GM12878 (cell line): ENCODE measurements around the gene NUP205. TPM values are rescaled to one million over a fixed set of nuclear protein-coding genes. Genes with fewer than 3 reads are reported as not detected.

Experiments
- ATAC-seq: fragments of 200-7000 bp; cut with Tn5 transposase; 3 replicates; pipeline ENCODE4 v1.9.1; 2020; ENCODE audit warnings: mild to moderate bottlenecking, moderate library complexity
- BruUV-seq: library from RNA; stranded (reverse); fragments of 400-500 nt; replicated peaks from 2 replicates; lab custom pipeline; 2021; lab: Mats Ljungman, UMichigan
- CTCF ChIA-PET: fragments of 300-600 bp; sonication (Branson Sonifier 250); formaldehyde crosslinking; extraction: SDS; loops from one replicate; lab custom pipeline; 2021; ENCODE audit warnings: inconsistent platforms; lab: Yijun Ruan, JAX
- POLR2A ChIA-PET: fragments of 350-600 bp; formaldehyde crosslinking; extraction: SDS; loops from one replicate; lab custom pipeline; 2021; ENCODE audit warnings: inconsistent platforms; lab: Charles Lee
- RAD21 ChIA-PET: fragments of 300-600 bp; sonication (Branson Sonifier 250); formaldehyde crosslinking; loops from one replicate; lab custom pipeline; 2023; ENCODE audit warnings: antibody characterized with exemption; ENCODE audit not compliant: unreplicated experiment; lab: Charles Lee
- SMC1A ChIA-PET: fragments of 300-600 bp; sonication (Branson Sonifier 250); formaldehyde crosslinking; loops from one replicate; lab custom pipeline; 2023; ENCODE audit not compliant: unreplicated experiment, uncharacterized antibody; lab: Charles Lee
- DNase-seq: peaks from one replicate; pipeline ENCODE4 v3.0.0-alpha.2; 2011; ENCODE audit warnings: low read depth, low spot score
- FAIRE-seq: peaks from 3 replicates; lab custom pipeline; 2011; peaks lifted over from hg19 to GRCh38; lab: Jason Lieb, UNC
- H2AFZ ChIP-seq: 2 replicates; pipeline ENCODE4 v1.6.0; 2011; ENCODE audit warnings: low read depth, low read length, control low read depth; ENCODE audit not compliant: control insufficient read depth
- H3K27ac ChIP-seq: 2 replicates; pipeline ENCODE4 v1.5.1; 2011; ENCODE audit warnings: control low read depth; ENCODE audit not compliant: control insufficient read depth, insufficient read depth
- H3K27me3 ChIP-seq, 2 experiments: replicated peaks in 1 of 2; 2 replicates each; pipeline versions ENCODE4 v1.6.0 to v1.6.1; 2011; ENCODE audit warnings: low read length in 1 of 2; ENCODE audit not compliant: control insufficient read depth in 2 of 2, insufficient read depth in 2 of 2
- H3K36me3 ChIP-seq, 2 experiments: 2 replicates each; pipeline ENCODE4 v1.5.1; 2011; ENCODE audit warnings: low read length in 1 of 2; ENCODE audit not compliant: control insufficient read depth in 2 of 2, insufficient read depth in 2 of 2
- H3K4me1 ChIP-seq: 2 replicates; pipeline ENCODE4 v1.6.1; 2011; ENCODE audit warnings: mild to moderate bottlenecking, low read length, moderate library complexity, mixed read lengths; ENCODE audit not compliant: control insufficient read depth, insufficient read depth
- H3K4me2 ChIP-seq: 2 replicates; pipeline ENCODE4 v1.6.0; 2011; ENCODE audit warnings: control low read depth; ENCODE audit not compliant: control insufficient read depth, insufficient read depth
- H3K4me3 ChIP-seq: fragments of 200-600 bp; sonication (generic); 2 replicates; pipeline ENCODE4 v1.5.1; 2016
- H3K79me2 ChIP-seq: 2 replicates; pipeline ENCODE4 v1.6.0; 2011; ENCODE audit warnings: low read length; ENCODE audit not compliant: control insufficient read depth, insufficient read depth
- H3K9ac ChIP-seq: 2 replicates; pipeline ENCODE4 v1.8.0; 2011; ENCODE audit warnings: low read length, control low read depth, mixed read lengths; ENCODE audit not compliant: control insufficient read depth, insufficient read depth
- H3K9me3 ChIP-seq: replicated peaks from 3 replicates; pipeline ENCODE4 v1.5.1; 2011; ENCODE audit warnings: mild to moderate bottlenecking, low read length; ENCODE audit not compliant: control insufficient read depth, insufficient read depth
- H4K20me1 ChIP-seq: 2 replicates; pipeline ENCODE4 v1.6.0; 2011; ENCODE audit not compliant: control insufficient read depth, insufficient read depth
- BCL11A ChIP-seq: IDR thresholded peaks from 2 replicates; pipeline ENCODE4 v1.6.1; 2011; ENCODE audit warnings: low read depth, low read length
- CHD4 ChIP-seq: fragments of 200-600 bp; sonication (generic); IDR thresholded peaks from 2 replicates; pipeline ENCODE4 v1.6.1; 2016; ENCODE audit warnings: mild to moderate bottlenecking
- ELK1 ChIP-seq: IDR thresholded peaks from 2 replicates; pipeline ENCODE4 v1.6.1; 2012; ENCODE audit warnings: low read depth, low read length, improper control_type of control experiment
- EP300 ChIP-seq, 2 experiments: fragments of 150-350 bp in 1 of 2; IDR thresholded peaks; 2 replicates each; pipeline ENCODE4 v1.6.1; 2011 to 2012; ENCODE audit warnings: low read depth in 2 of 2, low read length in 2 of 2, borderline replicate concordance in 1 of 2, improper control_type of control experiment in 1 of 2, inconsistent platforms in 1 of 2; ENCODE audit not compliant: control insufficient read depth in 1 of 2
- ETV6 ChIP-seq, 2 experiments: fragments of 450-650 bp in 1 of 2; IDR thresholded peaks in 1 of 2; conservative IDR thresholded peaks in 1 of 2; 2 replicates each; pipeline ENCODE4 v1.6.1; 2014; ENCODE audit warnings: antibody characterized with exemption in 1 of 2, borderline replicate concordance in 1 of 2, low read depth in 1 of 2, mild to moderate bottlenecking in 1 of 2, moderate library complexity in 1 of 2
- EZH2 ChIP-seq: IDR thresholded peaks from 2 replicates; pipeline ENCODE4 v1.6.1; 2012; ENCODE audit warnings: low read depth, mild to moderate bottlenecking, control low read depth, inconsistent platforms, low read length, borderline replicate concordance; ENCODE audit not compliant: control insufficient read depth
- HCFC1 ChIP-seq: fragments of 150-350 bp; IDR thresholded peaks from 2 replicates; pipeline ENCODE4 v1.6.1; 2014; ENCODE audit warnings: low read length
- IKZF2 ChIP-seq, 2 experiments: fragments of 450-650 bp; IDR thresholded peaks; 2 replicates each; pipeline ENCODE4 v1.6.1; 2017; ENCODE audit warnings: mild to moderate bottlenecking in 2 of 2, moderate library complexity in 2 of 2
- JUNB ChIP-seq: IDR thresholded peaks from 2 replicates; pipeline ENCODE4 v1.6.1; 2016; ENCODE audit warnings: antibody characterized with exemption, mild to moderate bottlenecking
- KLF5 ChIP-seq: fragments of 450-650 bp; IDR thresholded peaks from 2 replicates; pipeline ENCODE4 v1.6.1; 2014; ENCODE audit warnings: mild to moderate bottlenecking; ENCODE audit not compliant: partially characterized antibody
- NR2C2 ChIP-seq: IDR thresholded peaks from 2 replicates; pipeline ENCODE4 v1.6.1; 2011; ENCODE audit warnings: borderline replicate concordance, low read depth; ENCODE audit not compliant: control insufficient read depth, insufficient read length
- PRDM15 ChIP-seq: fragments of 450-650 bp; formaldehyde crosslinking; IDR thresholded peaks from 2 replicates; pipeline ENCODE4 v1.4.0; 2020; ENCODE audit warnings: mild to moderate bottlenecking, moderate library complexity
- RBBP5 ChIP-seq: fragments of 200-600 bp; sonication (generic); conservative IDR thresholded peaks from 2 replicates; pipeline ENCODE4 v1.6.1; 2016
- SIN3A ChIP-seq: IDR thresholded peaks from 2 replicates; pipeline ENCODE4 v1.6.1; 2012; ENCODE audit warnings: low read depth, low read length, improper control_type of control experiment
- SMAD1 ChIP-seq: fragments of 450-650 bp; IDR thresholded peaks from 2 replicates; pipeline ENCODE4 v1.6.1; 2018; ENCODE audit warnings: mild to moderate bottlenecking, low read depth; ENCODE audit not compliant: partially characterized antibody
- TCF3 ChIP-seq: IDR thresholded peaks from 2 replicates; pipeline ENCODE4 v1.6.1; 2012; ENCODE audit warnings: low read depth, mild to moderate bottlenecking, low read length, borderline replicate concordance; ENCODE audit not compliant: insufficient read depth
- ZNF274 ChIP-seq: IDR thresholded peaks from one replicate; pipeline ENCODE4 v1.8.0; 2011; ENCODE audit not compliant: insufficient read length, insufficient read depth
- WGBS: methylation state at CpG from one replicate; pipeline ENCODE4 v1.1.6; 2016; ENCODE audit warnings: low lambda C conversion rate; ENCODE audit not compliant: insufficient replicate concordance, insufficient coverage; ENCODE audit errors: missing lambda C conversion rate; 5-methylcytosine and 5-hydroxymethylcytosine counted together
- in situ Hi-C: fragments of 300-500 bp; cut with MboI; formaldehyde crosslinking; loops from 9 replicates; pipeline ENCODE4 v1.14.3; 2018; ENCODE audit warnings: mixed read lengths
- intact Hi-C: fragments of 100-400 bp; cut with micrococcal nuclease; formaldehyde crosslinking; loops from one replicate; pipeline ENCODE4 v1.14.2; 2022; ENCODE audit not compliant: unreplicated experiment
- polyA plus RNA-seq, 11 experiments: library from polyadenylated mRNA; depleted of rRNA in 4 of 11; unstranded in 6 of 11; stranded (reverse) in 5 of 11; fragments of >200 nt; fragmentation: Nextera tagmentation in 4 of 11; fragmentation: Illumina TruSeq in 1 of 11; extraction: Ambion mirVana in 4 of 11; extraction: Trizol in 1 of 11; gene quantifications; 1 replicate in 1 of 11; 2 replicates in 10 of 11; pipeline versions ENCODE4 v1.2.1 to v1.2.3, GENCODE V29; 2011 to 2016; ENCODE audit warnings: inconsistent platforms in 2 of 11, missing spikeins in 2 of 11, low read depth in 1 of 11
- total RNA-seq, 4 experiments: library from RNA; depleted of rRNA in 3 of 4; stranded (reverse); fragments of >200 nt in 3 of 4; fragmentation: Illumina TruSeq in 1 of 4; extraction: Trizol in 1 of 4; gene quantifications; 2 replicates each; pipeline versions ENCODE4 v1.2.1 to v1.2.3, GENCODE V29; 2013 to 2021
- TF ChIP-seq, protein P1 (sequence below): fragments of 450-650 bp; IDR thresholded peaks from 2 replicates; pipeline ENCODE4 v1.6.1; 2017; ENCODE audit warnings: mild to moderate bottlenecking, low read depth, inconsistent platforms; ENCODE audit not compliant: poor library complexity, severe bottlenecking

The NUP205 gene
- total and polyA plus RNA-seq, 10 of the 15 experiments (the other 5 are each of a cell fraction or from before 2014, with no cell fraction given): 41.4 to 110 (median 85.9) TPM

GRCh38 chr7:135618510-135618909 lies 60.8 kb downstream of the NUP205 start:
- BruUV-seq: no TSS peak
- in situ Hi-C loops (no loop called here), intact Hi-C loops (loop anchor here (5.0 kb wide), 1 partner anchor 36 kb away; no protein-coding TSS in a partner anchor)
- FAIRE-seq (no peak), ATAC-seq (no peak), DNase-seq (no peak)
- Histone ChIP-seq H4K20me1 (no peaks in the 10 kb centered on the region), H3K27ac (no peak overlapping the region), H3K4me2 (no peak overlapping the region), H3K9me3 (no peaks in the 10 kb centered on the region), H3K27me3 (no peaks in the 10 kb centered on the region), H3K4me1 (no peaks in the 10 kb centered on the region), H3K4me3 (no peak overlapping the region), H3K9ac (no peak overlapping the region), H3K79me2 (no peaks in the 10 kb centered on the region), H3K36me3 (peaks cover 3 to 13% of the 10 kb centered on the region in 2 experiments), H2AFZ (no peak overlapping the region)
- CTCF ChIA-PET: interaction anchor here (0.6 to 1.3 kb wide), 6 partner anchors 15 to 336 kb away, joined by 3 to 4 read pairs (median 3); no protein-coding TSS in a partner anchor
- POLR2A ChIA-PET: no interaction called here
- 89% methylated on average over 7 of the region's 7 CpGs for WGBS
- RAD21 ChIA-PET: no interaction called here
- SMC1A ChIA-PET: interaction anchor here (1.7 kb wide), 1 partner anchor 27 kb away, joined by 8 read pairs; no protein-coding TSS in a partner anchor
- TF ChIP-seq JUNB: no peak
- TF ChIP-seq, protein P1, sequence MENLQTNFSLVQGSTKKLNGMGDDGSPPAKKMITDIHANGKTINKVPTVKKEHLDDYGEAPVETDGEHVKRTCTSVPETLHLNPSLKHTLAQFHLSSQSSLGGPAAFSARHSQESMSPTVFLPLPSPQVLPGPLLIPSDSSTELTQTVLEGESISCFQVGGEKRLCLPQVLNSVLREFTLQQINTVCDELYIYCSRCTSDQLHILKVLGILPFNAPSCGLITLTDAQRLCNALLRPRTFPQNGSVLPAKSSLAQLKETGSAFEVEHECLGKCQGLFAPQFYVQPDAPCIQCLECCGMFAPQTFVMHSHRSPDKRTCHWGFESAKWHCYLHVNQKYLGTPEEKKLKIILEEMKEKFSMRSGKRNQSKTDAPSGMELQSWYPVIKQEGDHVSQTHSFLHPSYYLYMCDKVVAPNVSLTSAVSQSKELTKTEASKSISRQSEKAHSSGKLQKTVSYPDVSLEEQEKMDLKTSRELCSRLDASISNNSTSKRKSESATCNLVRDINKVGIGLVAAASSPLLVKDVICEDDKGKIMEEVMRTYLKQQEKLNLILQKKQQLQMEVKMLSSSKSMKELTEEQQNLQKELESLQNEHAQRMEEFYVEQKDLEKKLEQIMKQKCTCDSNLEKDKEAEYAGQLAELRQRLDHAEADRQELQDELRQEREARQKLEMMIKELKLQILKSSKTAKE: no peak
- no peak for TF ChIP-seq HCFC1
- no peak for TF ChIP-seq ETV6 (conservative IDR thresholded peaks at IDR 0.05 in 1 of 2, IDR thresholded peaks at IDR 0.05 in 1 of 2; ENCODE audit: borderline replicate concordance in 1 of 2, low read depth in 1 of 2)
- no peak for TF ChIP-seq PRDM15
- no peak for TF ChIP-seq KLF5
- no peak for TF ChIP-seq EP300 (IDR thresholded peaks at IDR 0.05; ENCODE audit: borderline replicate concordance in 1 of 2, control insufficient read depth in 1 of 2, low read depth in 2 of 2, low read length in 2 of 2)
- TF ChIP-seq CHD4: no peak
- TF ChIP-seq IKZF2 (IDR thresholded peaks at IDR 0.05): no peak
- TF ChIP-seq ELK1: no peak
- TF ChIP-seq TCF3: no peak
- TF ChIP-seq SIN3A: no peak
- no peak for TF ChIP-seq BCL11A
- TF ChIP-seq ZNF274: no peak
- no peak for TF ChIP-seq NR2C2
- TF ChIP-seq EZH2: no peak
- no peak for TF ChIP-seq SMAD1
- no peak for TF ChIP-seq RBBP5
